ENCODE data around the gene SUPT5H. TPM values are rescaled to one million over a fixed set of nuclear protein-coding genes. Genes with fewer than 3 reads are reported as not detected.

Gene SUPT5H
- total and polyA plus RNA-seq, 3 donors from 2014 or later, result 359 to 366 (median 363) TPM

- TF ChIP-seq POLR2A (IDR thresholded peaks at IDR 0.05), result no peak
- TF ChIP-seq, protein P1, sequence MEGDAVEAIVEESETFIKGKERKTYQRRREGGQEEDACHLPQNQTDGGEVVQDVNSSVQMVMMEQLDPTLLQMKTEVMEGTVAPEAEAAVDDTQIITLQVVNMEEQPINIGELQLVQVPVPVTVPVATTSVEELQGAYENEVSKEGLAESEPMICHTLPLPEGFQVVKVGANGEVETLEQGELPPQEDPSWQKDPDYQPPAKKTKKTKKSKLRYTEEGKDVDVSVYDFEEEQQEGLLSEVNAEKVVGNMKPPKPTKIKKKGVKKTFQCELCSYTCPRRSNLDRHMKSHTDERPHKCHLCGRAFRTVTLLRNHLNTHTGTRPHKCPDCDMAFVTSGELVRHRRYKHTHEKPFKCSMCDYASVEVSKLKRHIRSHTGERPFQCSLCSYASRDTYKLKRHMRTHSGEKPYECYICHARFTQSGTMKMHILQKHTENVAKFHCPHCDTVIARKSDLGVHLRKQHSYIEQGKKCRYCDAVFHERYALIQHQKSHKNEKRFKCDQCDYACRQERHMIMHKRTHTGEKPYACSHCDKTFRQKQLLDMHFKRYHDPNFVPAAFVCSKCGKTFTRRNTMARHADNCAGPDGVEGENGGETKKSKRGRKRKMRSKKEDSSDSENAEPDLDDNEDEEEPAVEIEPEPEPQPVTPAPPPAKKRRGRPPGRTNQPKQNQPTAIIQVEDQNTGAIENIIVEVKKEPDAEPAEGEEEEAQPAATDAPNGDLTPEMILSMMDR (IDR thresholded peaks at IDR 0.05), result no peak
- WGBS, 2 donors, result 80 to 83% methylated on average over 3 of the region's 3 CpGs
- intact Hi-C loops (cut with DNase I; ENCODE audit: low total_unique reads), result no loop called here
Observed at GRCh38 chr19:39525205-39525604, 79.8 kb downstream of the SUPT5H start.

More at GRCh38 chr19:39525205-39525604, 79.8 kb downstream of the SUPT5H start:
- Histone ChIP-seq H3K27me3 (no peaks in the 10 kb centered on the region), H3K4me1 (no peaks in the 10 kb centered on the region), H3K36me3 (ENCODE audit: low read depth, missing control alignments) (no peaks in the 10 kb centered on the region), H3K4me3 (no peak overlapping the region), H3K9me3 (no peaks in the 10 kb centered on the region), H3K27ac (no peak overlapping the region)
- no peak for DNase-seq

Small RNA genes within 50 kb of the gene (microRNA-seq; reads per million reads assigned to microRNA genes)
- 0 to 0.70 reads per million in 2 donors for gene MIR4530 (ENCODE audit: borderline number of aligned reads in 2 of 2, borderline replicate concordance in 1 of 2)

Small RNA genes within 50 kb of the gene (small RNA-seq; reads per million reads assigned to genes)
- 0 reads per million in 2 donors for gene MIR4530

Other genes starting within 250 kb of the SUPT5H start
- 1 to 10 TPM; 1.1 to 1.3 TPM for gene NCCRP1, start 248.6 kb upstream of the SUPT5H start, total RNA-seq
- 0.73 TPM for gene NCCRP1, start 248.6 kb upstream of the SUPT5H start, polyA plus RNA-seq (ENCODE audit: insufficient read depth, low read depth, low replicate concordance)
- 100 to 1,000 TPM in 1 of 2 donors, 10 to 100 TPM in 1; 98.0 to 192 TPM for gene SYCN, start 241.3 kb upstream of the SUPT5H start, total RNA-seq
- 36.5 TPM for gene SYCN, start 241.3 kb upstream of the SUPT5H start, polyA plus RNA-seq (ENCODE audit: insufficient read depth, low read depth, low replicate concordance)
- gene IFNL3, start 200.6 kb upstream of the SUPT5H start, total RNA-seq, result not detected
- not detected for gene IFNL3, start 200.6 kb upstream of the SUPT5H start, polyA plus RNA-seq (ENCODE audit: insufficient read depth, low read depth, low replicate concordance)
- not detected for gene IFNL4, start 196.7 kb upstream of the SUPT5H start, total RNA-seq
- not detected for gene IFNL4, start 196.7 kb upstream of the SUPT5H start, polyA plus RNA-seq (ENCODE audit: insufficient read depth, low read depth, low replicate concordance)
- gene IFNL2, start 177.2 kb upstream of the SUPT5H start, total RNA-seq, result under 1 TPM in 1 of 2 donors, not detected in 1; 0.43 TPM
- not detected for gene IFNL2, start 177.2 kb upstream of the SUPT5H start, polyA plus RNA-seq (ENCODE audit: insufficient read depth, low read depth, low replicate concordance)
- not detected for gene IFNL1, start 149.2 kb upstream of the SUPT5H start, total RNA-seq
- not detected for gene IFNL1, start 149.2 kb upstream of the SUPT5H start, polyA plus RNA-seq (ENCODE audit: insufficient read depth, low read depth, low replicate concordance)
- 1 to 10 TPM; 3.5 to 4.0 TPM for gene LRFN1, start 124.7 kb upstream of the SUPT5H start, total RNA-seq
- 1.4 TPM for gene LRFN1, start 124.7 kb upstream of the SUPT5H start, polyA plus RNA-seq (ENCODE audit: insufficient read depth, low read depth, low replicate concordance)
- 1 to 10 TPM; 2.4 to 3.7 TPM for gene GMFG, start 109.5 kb upstream of the SUPT5H start, total RNA-seq
- gene GMFG, start 109.5 kb upstream of the SUPT5H start, polyA plus RNA-seq (ENCODE audit: insufficient read depth, low read depth, low replicate concordance), result 19.5 TPM
- 100 to 1,000 TPM; 228 to 276 TPM for gene SAMD4B, start 103.2 kb upstream of the SUPT5H start, total RNA-seq
- 159 TPM for gene SAMD4B, start 103.2 kb upstream of the SUPT5H start, polyA plus RNA-seq (ENCODE audit: insufficient read depth, low read depth, low replicate concordance)
- 10 to 100 TPM; 70.7 to 74.6 TPM for gene PAF1, start 54.5 kb upstream of the SUPT5H start, total RNA-seq
- 154 TPM for gene PAF1, start 54.5 kb upstream of the SUPT5H start, polyA plus RNA-seq (ENCODE audit: insufficient read depth, low read depth, low replicate concordance)
- 10 to 100 TPM; 46.1 to 53.5 TPM for gene MED29, start 54.2 kb upstream of the SUPT5H start, total RNA-seq
- 38.9 TPM for gene MED29, start 54.2 kb upstream of the SUPT5H start, polyA plus RNA-seq (ENCODE audit: insufficient read depth, low read depth, low replicate concordance)
- gene ZFP36, start 38.7 kb upstream of the SUPT5H start, total RNA-seq, result 10 to 100 TPM; 46.4 to 90.9 TPM
- 77.7 TPM for gene ZFP36, start 38.7 kb upstream of the SUPT5H start, polyA plus RNA-seq (ENCODE audit: insufficient read depth, low read depth, low replicate concordance)
- 10 to 100 TPM; 22.6 to 32.8 TPM for gene PLEKHG2, start 32.9 kb upstream of the SUPT5H start, total RNA-seq
- gene PLEKHG2, start 32.9 kb upstream of the SUPT5H start, polyA plus RNA-seq (ENCODE audit: insufficient read depth, low read depth, low replicate concordance), result 29.2 TPM
- gene RPS16, start 9.6 kb upstream of the SUPT5H start, total RNA-seq, result 1,000 to 10,000 TPM in 1 of 2 donors, 100 to 1,000 TPM in 1; 628 to 1,122 TPM
- 1,146 TPM for gene RPS16, start 9.6 kb upstream of the SUPT5H start, polyA plus RNA-seq (ENCODE audit: insufficient read depth, low read depth, low replicate concordance)
- gene TIMM50, start 35.3 kb downstream of the SUPT5H start, total RNA-seq, result 10 to 100 TPM; 80.6 to 96.1 TPM
- gene TIMM50, start 35.3 kb downstream of the SUPT5H start, polyA plus RNA-seq (ENCODE audit: insufficient read depth, low read depth, low replicate concordance), result 130 TPM
- 1 to 10 TPM; 4.5 to 6.5 TPM for gene DLL3, start 53.4 kb downstream of the SUPT5H start, total RNA-seq
- gene DLL3, start 53.4 kb downstream of the SUPT5H start, polyA plus RNA-seq (ENCODE audit: insufficient read depth, low read depth, low replicate concordance), result 1.6 TPM
- 10 to 100 TPM in 1 of 2 donors, 1 to 10 TPM in 1; 2.5 to 10.8 TPM for gene SELENOV, start 69.6 kb downstream of the SUPT5H start, total RNA-seq
- gene SELENOV, start 69.6 kb downstream of the SUPT5H start, polyA plus RNA-seq (ENCODE audit: insufficient read depth, low read depth, low replicate concordance), result 19.7 TPM
- 10 to 100 TPM in 1 of 2 donors, 1 to 10 TPM in 1; 9.2 to 12.2 TPM for gene EID2B, start 87.3 kb downstream of the SUPT5H start, total RNA-seq
- 6.6 TPM for gene EID2B, start 87.3 kb downstream of the SUPT5H start, polyA plus RNA-seq (ENCODE audit: insufficient read depth, low read depth, low replicate concordance)
- 10 to 100 TPM; 23.9 to 26.7 TPM for gene EID2, start 94.6 kb downstream of the SUPT5H start, total RNA-seq
- gene EID2, start 94.6 kb downstream of the SUPT5H start, polyA plus RNA-seq (ENCODE audit: insufficient read depth, low read depth, low replicate concordance), result 15.0 TPM
- not detected for gene LGALS13, start 156.9 kb downstream of the SUPT5H start, total RNA-seq
- gene LGALS13, start 156.9 kb downstream of the SUPT5H start, polyA plus RNA-seq (ENCODE audit: insufficient read depth, low read depth, low replicate concordance), result not detected
- not detected for gene LGALS16, start 210.3 kb downstream of the SUPT5H start, total RNA-seq
- not detected for gene LGALS16, start 210.3 kb downstream of the SUPT5H start, polyA plus RNA-seq (ENCODE audit: insufficient read depth, low read depth, low replicate concordance)